Progenitor cell of endocrine pancreas (in vitro differentiated cells): ENCODE measurements around the gene COL4A5. TPM values are rescaled to one million over a fixed set of nuclear protein-coding genes. Genes with fewer than 3 reads are reported as not detected.

Experiments used
- DNase-seq: peaks from one replicate; pipeline ENCODE4 v3.0.0; 2021; ENCODE audit warnings: low spot score; ENCODE audit not compliant: unreplicated experiment
- H3K27ac Mint-ChIP-seq: 2 replicates; pipeline ENCODE4 v1.8.0; 2021; ENCODE audit warnings: mild to moderate bottlenecking, moderate library complexity, mixed read lengths
- H3K27me3 Mint-ChIP-seq: 2 replicates; pipeline ENCODE4 v1.8.0; 2021; ENCODE audit warnings: mixed read lengths
- H3K36me3 Mint-ChIP-seq: 2 replicates; pipeline ENCODE4 v1.8.0; 2022; ENCODE audit warnings: mixed read lengths; ENCODE audit not compliant: insufficient read depth
- H3K4me1 Mint-ChIP-seq: 2 replicates; pipeline ENCODE4 v1.8.0; 2021; ENCODE audit warnings: low read depth, mixed read lengths
- H3K4me3 Mint-ChIP-seq: 2 replicates; pipeline ENCODE4 v1.8.0; 2021; ENCODE audit warnings: low read depth, mild to moderate bottlenecking, moderate library complexity, mixed read lengths
- H3K9me3 Mint-ChIP-seq: 2 replicates; pipeline ENCODE4 v1.8.0; 2021; ENCODE audit warnings: low read depth, mixed read lengths
- total RNA-seq: library from RNA; stranded (reverse); gene quantifications from 2 replicates; pipeline ENCODE4 v1.2.1, GENCODE V29; 2021
- TF ChIP-seq, protein P1 (sequence below): fragments of 200-600 bp; sonication (generic); IDR thresholded peaks from one replicate; pipeline ENCODE4 v1.5.0; 2021; ENCODE audit warnings: antibody characterized with exemption, mild to moderate bottlenecking; ENCODE audit not compliant: unreplicated experiment

Gene COL4A5
- total RNA-seq, 1 donor from 2014 or later, result 276 TPM

GRCh38 chrX:108399418-108400165, 40.0 kb upstream of the COL4A5 start:
- H3K27ac Mint-ChIP-seq, result no peak overlapping the region
- H3K27me3 Mint-ChIP-seq, result no peaks in the 10 kb centered on the region
- TF ChIP-seq, protein P1, sequence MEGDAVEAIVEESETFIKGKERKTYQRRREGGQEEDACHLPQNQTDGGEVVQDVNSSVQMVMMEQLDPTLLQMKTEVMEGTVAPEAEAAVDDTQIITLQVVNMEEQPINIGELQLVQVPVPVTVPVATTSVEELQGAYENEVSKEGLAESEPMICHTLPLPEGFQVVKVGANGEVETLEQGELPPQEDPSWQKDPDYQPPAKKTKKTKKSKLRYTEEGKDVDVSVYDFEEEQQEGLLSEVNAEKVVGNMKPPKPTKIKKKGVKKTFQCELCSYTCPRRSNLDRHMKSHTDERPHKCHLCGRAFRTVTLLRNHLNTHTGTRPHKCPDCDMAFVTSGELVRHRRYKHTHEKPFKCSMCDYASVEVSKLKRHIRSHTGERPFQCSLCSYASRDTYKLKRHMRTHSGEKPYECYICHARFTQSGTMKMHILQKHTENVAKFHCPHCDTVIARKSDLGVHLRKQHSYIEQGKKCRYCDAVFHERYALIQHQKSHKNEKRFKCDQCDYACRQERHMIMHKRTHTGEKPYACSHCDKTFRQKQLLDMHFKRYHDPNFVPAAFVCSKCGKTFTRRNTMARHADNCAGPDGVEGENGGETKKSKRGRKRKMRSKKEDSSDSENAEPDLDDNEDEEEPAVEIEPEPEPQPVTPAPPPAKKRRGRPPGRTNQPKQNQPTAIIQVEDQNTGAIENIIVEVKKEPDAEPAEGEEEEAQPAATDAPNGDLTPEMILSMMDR, result no peak
- DNase-seq, result no peak
- H3K4me3 Mint-ChIP-seq, result no peak overlapping the region
- H3K36me3 Mint-ChIP-seq, result no peaks in the 10 kb centered on the region
- peaks cover 25% of the 10 kb centered on the region for H3K4me1 Mint-ChIP-seq
- H3K9me3 Mint-ChIP-seq, result no peaks in the 10 kb centered on the region

DNA sequence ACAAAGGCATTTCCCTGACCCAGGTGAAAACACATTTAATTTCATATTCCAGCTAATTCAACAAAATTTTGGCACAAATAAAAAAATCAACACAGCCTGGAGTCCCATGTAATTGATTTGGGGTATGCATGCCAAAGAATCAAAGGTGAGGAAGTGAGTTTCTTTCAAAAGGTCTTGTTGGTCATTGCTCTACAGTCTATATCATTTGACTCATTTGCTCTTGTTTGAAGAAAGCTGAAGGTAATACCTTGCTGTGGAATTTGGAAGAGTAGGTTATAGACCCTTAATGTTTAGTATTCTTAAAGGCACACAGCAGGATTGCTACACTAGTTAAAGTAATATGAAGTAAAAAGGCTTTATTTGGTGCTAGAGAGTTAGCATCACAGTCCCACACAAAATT, 26.9 kb upstream of the COL4A5 start:
- peaks cover 2% of the 10 kb centered on the region for H3K36me3 Mint-ChIP-seq
- no peak overlapping the region for H3K27ac Mint-ChIP-seq
- no peaks in the 10 kb centered on the region for H3K27me3 Mint-ChIP-seq
- TF ChIP-seq, protein P1, result no peak
- DNase-seq, result no peak
- peaks cover 30% of the 10 kb centered on the region for H3K4me1 Mint-ChIP-seq
- no peak overlapping the region for H3K4me3 Mint-ChIP-seq
- H3K9me3 Mint-ChIP-seq, result no peaks in the 10 kb centered on the region

DNA sequence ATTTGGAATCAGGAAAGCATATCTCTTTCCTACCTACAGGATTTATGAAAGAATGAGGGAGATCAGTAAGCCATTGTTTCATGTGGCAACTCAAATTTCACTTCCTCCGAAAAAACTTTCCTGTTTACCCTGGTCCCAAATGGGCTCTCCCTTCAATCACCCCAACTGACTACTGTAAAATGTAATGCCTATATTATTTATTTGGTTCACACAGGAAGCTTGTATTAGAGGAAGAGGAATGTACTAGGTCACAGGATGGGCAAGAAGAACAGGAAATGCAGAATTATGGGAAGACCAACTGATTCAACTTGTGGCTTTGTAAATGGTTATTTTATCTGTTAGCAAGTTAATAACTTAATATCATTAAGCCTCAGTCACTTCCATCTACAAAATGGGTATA, 24.5 kb upstream of the COL4A5 start:
- no peak for DNase-seq
- no peaks in the 10 kb centered on the region for H3K36me3 Mint-ChIP-seq
- no peak overlapping the region for H3K4me3 Mint-ChIP-seq
- H3K4me1 Mint-ChIP-seq, result peaks cover 48% of the 10 kb centered on the region
- H3K27me3 Mint-ChIP-seq, result no peaks in the 10 kb centered on the region
- TF ChIP-seq, protein P1, result no peak
- no peak overlapping the region for H3K27ac Mint-ChIP-seq
- H3K9me3 Mint-ChIP-seq, result no peaks in the 10 kb centered on the region

GRCh38 chrX:108415891-108416290, 23.7 kb upstream of the COL4A5 start:
- no peaks in the 10 kb centered on the region for H3K27me3 Mint-ChIP-seq
- DNase-seq, result no peak
- no peaks in the 10 kb centered on the region for H3K36me3 Mint-ChIP-seq
- peaks cover 48% of the 10 kb centered on the region for H3K4me1 Mint-ChIP-seq
- TF ChIP-seq, protein P1, result no peak
- H3K27ac Mint-ChIP-seq, result no peak overlapping the region
- no peaks in the 10 kb centered on the region for H3K9me3 Mint-ChIP-seq
- no peak overlapping the region for H3K4me3 Mint-ChIP-seq

GRCh38 chrX:108417257-108417656, 22.4 kb upstream of the COL4A5 start:
- peaks cover 44% of the 10 kb centered on the region for H3K4me1 Mint-ChIP-seq
- H3K9me3 Mint-ChIP-seq, result no peaks in the 10 kb centered on the region
- no peaks in the 10 kb centered on the region for H3K36me3 Mint-ChIP-seq
- TF ChIP-seq, protein P1, result no peak
- H3K27me3 Mint-ChIP-seq, result no peaks in the 10 kb centered on the region
- no peak overlapping the region for H3K4me3 Mint-ChIP-seq
- no peak for DNase-seq
- H3K27ac Mint-ChIP-seq, result peak overlapping the region; percentile 4
